Measurements from ENCODE around the gene SNX33. TPM values are rescaled to one million over a fixed set of nuclear protein-coding genes. Genes with fewer than 3 reads are reported as not detected.
A peak's percentile ranks its signal among the peaks of the same experiment; 100 is the strongest.
"Not testable (repeated sequence)": the region's sequence is repeated elsewhere in the genome, so short reads cannot be mapped to it uniquely, and the experiment has no call there.

SNX33 gene
- total RNA-seq, 4 donors from 2014 or later = 4.9 to 6.7 (median 5.5) TPM

DNA sequence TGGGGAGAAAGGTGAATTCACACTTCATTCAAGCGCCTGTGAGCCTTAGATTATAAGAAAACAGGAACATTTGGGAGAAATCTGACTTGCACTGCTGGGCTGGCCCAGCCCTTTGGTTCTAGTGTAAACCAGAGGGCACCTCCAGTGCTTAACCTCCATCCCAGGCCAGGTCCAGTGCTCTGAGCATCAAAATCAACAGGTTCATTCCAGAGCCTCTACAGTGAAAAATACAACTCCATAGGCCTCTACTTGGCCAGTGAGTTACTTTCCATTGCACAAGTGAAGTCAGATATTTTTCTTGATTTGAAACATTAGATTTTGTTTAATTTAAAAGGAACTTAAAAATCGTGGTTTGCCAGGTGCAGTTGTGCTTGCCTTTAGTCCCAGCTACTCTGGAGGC, 25.2 kb upstream of the SNX33 start:
- intact Hi-C loops (cut with DNase I; ENCODE audit: low total_unique reads) (no loop called here), in situ Hi-C loops (cut with MboI; ENCODE audit: low sequenced_read_pairs in 4 of 4) (loop anchor here in 1 of 4 donors (25.0 kb wide), 1 partner anchor 235 kb away; no protein-coding TSS in a partner anchor)
- DNase-seq (no peak), ATAC-seq (no peak)
- H3K9me3 ChIP-seq = no peaks in the 10 kb centered on the region
- H3K27me3 ChIP-seq = no peaks in the 10 kb centered on the region
- no peak overlapping the region for H3K27ac ChIP-seq
- H3K4me1 ChIP-seq = peaks cover 6 to 11% of the 10 kb centered on the region in 2 donors
- no peak for TF ChIP-seq POLR2A (IDR thresholded peaks at IDR 0.05)
- TF ChIP-seq, protein P1, sequence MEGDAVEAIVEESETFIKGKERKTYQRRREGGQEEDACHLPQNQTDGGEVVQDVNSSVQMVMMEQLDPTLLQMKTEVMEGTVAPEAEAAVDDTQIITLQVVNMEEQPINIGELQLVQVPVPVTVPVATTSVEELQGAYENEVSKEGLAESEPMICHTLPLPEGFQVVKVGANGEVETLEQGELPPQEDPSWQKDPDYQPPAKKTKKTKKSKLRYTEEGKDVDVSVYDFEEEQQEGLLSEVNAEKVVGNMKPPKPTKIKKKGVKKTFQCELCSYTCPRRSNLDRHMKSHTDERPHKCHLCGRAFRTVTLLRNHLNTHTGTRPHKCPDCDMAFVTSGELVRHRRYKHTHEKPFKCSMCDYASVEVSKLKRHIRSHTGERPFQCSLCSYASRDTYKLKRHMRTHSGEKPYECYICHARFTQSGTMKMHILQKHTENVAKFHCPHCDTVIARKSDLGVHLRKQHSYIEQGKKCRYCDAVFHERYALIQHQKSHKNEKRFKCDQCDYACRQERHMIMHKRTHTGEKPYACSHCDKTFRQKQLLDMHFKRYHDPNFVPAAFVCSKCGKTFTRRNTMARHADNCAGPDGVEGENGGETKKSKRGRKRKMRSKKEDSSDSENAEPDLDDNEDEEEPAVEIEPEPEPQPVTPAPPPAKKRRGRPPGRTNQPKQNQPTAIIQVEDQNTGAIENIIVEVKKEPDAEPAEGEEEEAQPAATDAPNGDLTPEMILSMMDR (IDR thresholded peaks at IDR 0.05 in 4 of 5, conservative IDR thresholded peaks at IDR 0.05 in 1 of 5) = no peak
- no peak overlapping the region for H3K4me3 ChIP-seq
- H3K36me3 ChIP-seq = peaks cover 3 to 23% of the 10 kb centered on the region in 2 donors

DNA sequence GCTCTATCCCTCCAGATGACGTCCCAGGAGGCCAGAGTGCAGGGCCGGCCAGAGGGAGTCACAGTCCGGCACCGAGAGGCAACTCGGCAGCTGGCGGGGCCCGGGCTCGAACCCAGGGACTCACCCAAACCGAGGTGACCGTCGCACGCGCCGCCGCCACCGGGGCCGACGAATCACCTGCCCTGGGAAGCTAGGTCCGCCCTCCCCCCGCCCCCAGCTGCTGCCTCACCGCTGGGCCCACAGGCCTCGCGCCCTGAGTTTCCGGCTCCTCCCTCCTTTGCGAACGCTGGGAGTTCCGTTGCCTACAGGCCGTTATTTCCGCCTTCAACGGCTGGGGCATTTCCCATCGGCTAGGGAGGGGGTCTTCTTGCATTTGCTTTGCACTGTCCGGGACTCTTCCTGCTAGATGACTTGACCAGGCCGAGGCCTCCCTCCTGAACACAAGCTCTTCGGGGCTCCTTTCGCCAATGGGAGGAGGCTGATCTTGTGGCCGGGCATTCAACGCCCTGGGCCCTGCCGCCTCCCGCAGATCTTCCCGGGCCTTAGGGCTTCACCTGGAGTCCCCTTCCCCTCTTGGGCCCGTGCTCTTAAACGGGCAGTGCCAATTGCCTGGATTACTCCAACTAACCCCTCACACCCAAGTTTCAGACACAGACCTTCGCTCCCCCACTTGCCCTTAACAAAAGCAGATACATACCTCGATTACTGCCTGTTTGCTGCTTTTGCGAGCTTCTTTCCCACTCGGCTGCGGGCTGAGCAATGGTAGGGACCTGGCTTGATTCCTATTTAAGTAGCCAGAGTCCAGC, 22.0 kb upstream of the SNX33 start, which contains the start of gene SNUPN:
Gene SNUPN, minus strand, starts transcription at position 184 of the 806 bp plus-strand sequence. CDS start 4,674 bp downstream, outside the sequence.
- in situ Hi-C loops (cut with MboI; ENCODE audit: low sequenced_read_pairs in 4 of 4) = loop anchor here in 2 of 4 donors (25.0 kb wide), 1 partner anchor 263 kb away; the partner anchor contains the start of gene MAN2C1 (in 2 of the 2)
- intact Hi-C loops (cut with DNase I; ENCODE audit: low total_unique reads) = loop anchor here (1.0 kb wide), 4 partner anchors 15 to 257 kb away; partner anchors contain the start of genes IMP3 and MAN2C1
- ATAC-seq = peak; percentile 95

DNA sequence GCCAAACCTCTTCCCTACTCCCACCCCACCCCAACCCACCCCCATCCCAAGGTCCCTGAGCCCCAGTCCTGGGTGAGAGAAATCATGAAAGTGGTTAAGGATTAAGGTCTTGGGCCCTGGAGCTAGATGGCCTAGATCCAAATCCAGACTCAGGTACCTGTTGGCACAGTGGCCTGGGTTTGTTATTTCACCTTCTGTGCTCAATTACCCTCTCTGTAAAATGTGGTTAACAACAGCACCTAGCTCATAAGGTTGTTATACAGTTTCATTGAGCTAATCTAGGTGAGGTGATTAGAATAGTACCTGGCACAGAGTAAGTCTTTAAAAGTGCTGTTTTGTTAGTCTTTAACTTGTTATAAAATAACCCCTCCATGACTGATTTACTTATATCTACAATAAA, 15.8 kb upstream of the SNX33 start:
- no peaks in the 10 kb centered on the region for H3K36me3 ChIP-seq
- in situ Hi-C loops (cut with MboI; ENCODE audit: low sequenced_read_pairs in 4 of 4) (loop anchor here in 2 of 4 donors (25.0 kb wide), 1 partner anchor 270 kb away; the partner anchor contains the start of gene MAN2C1 (in 2 of the 2)), intact Hi-C loops (cut with DNase I; ENCODE audit: low total_unique reads) (loop anchor here (10.0 kb wide), 1 partner anchor 103 kb away; no protein-coding TSS in a partner anchor)
- ATAC-seq = no peak
- H3K27ac ChIP-seq = no peak overlapping the region
- H3K4me3 ChIP-seq = no peak overlapping the region
- H3K4me1 ChIP-seq = peaks cover 0 to 2% of the 10 kb centered on the region in 2 donors
- TF ChIP-seq, protein P1 (IDR thresholded peaks at IDR 0.05 in 4 of 5, conservative IDR thresholded peaks at IDR 0.05 in 1 of 5) = no peak
- no peak for TF ChIP-seq POLR2A (IDR thresholded peaks at IDR 0.05)
- H3K9me3 ChIP-seq = no peaks in the 10 kb centered on the region
- no peak for DNase-seq
- no peaks in the 10 kb centered on the region for H3K27me3 ChIP-seq

More for the DNA sequence above, 22.0 kb upstream of the SNX33 start, which contains the start of gene SNUPN:
- Histone ChIP-seq H3K27me3 (no peaks in the 10 kb centered on the region), H3K4me3 (peak within 1 kb of the TSS; percentile 82 to 93 (median 84)), H3K36me3 (no peaks in the 10 kb centered on the region), H3K27ac (peak within 1 kb of the TSS; percentile 95 to 97 (median 96)), H3K9me3 (no peaks in the 10 kb centered on the region), H3K4me1 (peaks cover 4 to 6% of the 10 kb centered on the region in 2 donors)
- TF ChIP-seq POLR2A (IDR thresholded peaks at IDR 0.05) = peak; percentile 38 to 53
- TF ChIP-seq, protein P1 (IDR thresholded peaks at IDR 0.05 in 4 of 5, conservative IDR thresholded peaks at IDR 0.05 in 1 of 5) = no peak
- DNase-seq = peak; percentile 92 to 93

DNA sequence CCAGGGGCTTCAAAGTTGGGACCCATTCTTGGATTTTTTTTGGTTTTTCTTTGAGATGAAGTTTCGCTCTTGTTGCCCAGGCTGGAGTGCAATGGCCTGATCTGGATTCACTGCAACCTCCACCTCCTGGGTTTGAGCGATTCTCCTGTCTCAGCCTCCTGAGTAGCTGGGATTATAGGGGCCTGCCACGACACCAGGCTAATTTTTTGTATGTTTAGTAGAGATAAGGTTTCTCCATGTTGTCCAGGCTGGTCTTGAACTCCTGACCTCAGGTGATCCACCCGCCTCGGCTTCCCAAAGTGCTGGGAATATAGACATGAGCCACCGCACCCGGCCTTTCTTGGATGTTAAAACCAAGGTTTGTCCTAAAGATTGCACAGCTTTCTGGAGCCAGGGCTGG, 13.8 kb upstream of the SNX33 start:
- H3K27me3 ChIP-seq, H3K4me3 ChIP-seq, ATAC-seq, H3K36me3 ChIP-seq, H3K9me3 ChIP-seq, H3K27ac ChIP-seq, DNase-seq: not testable (repeated sequence)
- intact Hi-C loops (cut with DNase I; ENCODE audit: low total_unique reads) (loop anchor here (10.0 kb wide), 1 partner anchor 101 kb away; no protein-coding TSS in a partner anchor), in situ Hi-C loops (cut with MboI; ENCODE audit: low sequenced_read_pairs in 4 of 4) (loop anchor here in 2 of 4 donors (25.0 kb wide), 1 partner anchor 272 kb away; the partner anchor contains the start of gene MAN2C1 (in 2 of the 2))
- peaks cover 18 to 22% of the 10 kb centered on the region in 2 donors for H3K4me1 ChIP-seq

DNA sequence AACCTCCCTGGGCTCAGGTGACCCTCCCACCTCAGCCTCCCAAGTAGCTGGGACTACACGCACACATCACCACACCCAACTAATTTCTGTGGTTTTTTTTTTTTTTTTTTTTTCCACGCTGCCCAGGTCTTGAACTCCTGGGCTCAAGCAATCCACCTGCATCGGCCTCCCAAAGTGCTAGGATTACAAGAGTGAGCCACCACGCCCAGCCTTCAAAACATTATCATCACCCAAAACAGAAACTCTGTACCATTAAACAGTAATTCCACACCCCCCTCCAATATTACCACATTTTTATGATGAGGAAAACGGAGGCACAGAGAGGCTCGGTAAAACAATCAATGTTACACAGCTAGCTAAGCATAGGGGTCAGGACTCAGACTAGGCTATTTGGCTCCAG, 11.7 kb upstream of the SNX33 start:
- ATAC-seq = no peak
- Histone ChIP-seq H3K4me3 (no peak overlapping the region), H3K27me3 (no peaks in the 10 kb centered on the region), H3K36me3 (no peaks in the 10 kb centered on the region), H3K9me3 (no peaks in the 10 kb centered on the region), H3K27ac (no peak overlapping the region), H3K4me1 (peaks cover 26 to 28% of the 10 kb centered on the region in 2 donors)
- no peak for DNase-seq
- in situ Hi-C loops (cut with MboI; ENCODE audit: low sequenced_read_pairs in 4 of 4) (loop anchor here in 3 of 4 donors (5.0 to 25.0 kb wide), 2 partner anchors 41 to 274 kb away; partner anchors contain the start of gene MAN2C1 (in 2 of the 3)), intact Hi-C loops (cut with DNase I; ENCODE audit: low total_unique reads) (loop anchor here (10.0 kb wide), 1 partner anchor 99 kb away; no protein-coding TSS in a partner anchor)
- no peak for TF ChIP-seq POLR2A (IDR thresholded peaks at IDR 0.05)
- TF ChIP-seq, protein P1 (IDR thresholded peaks at IDR 0.05 in 4 of 5, conservative IDR thresholded peaks at IDR 0.05 in 1 of 5) = no peak
